GM18505 (cell line): ENCODE results near the gene HECTD1.

Experiments
- ATAC-seq: cut with Tn5 transposase; IDR thresholded peaks from one replicate; pipeline ENCODE4 v1.9.1; 2021; ENCODE audit not compliant: unreplicated experiment
- POLR2A ChIP-seq: IDR thresholded peaks from 4 replicates; pipeline ENCODE4 v1.6.1; 2011; ENCODE audit warnings: borderline replicate concordance; ENCODE audit not compliant: insufficient read depth, insufficient read length; ENCODE audit errors: extremely low read depth

The HECTD1 gene

DNA sequence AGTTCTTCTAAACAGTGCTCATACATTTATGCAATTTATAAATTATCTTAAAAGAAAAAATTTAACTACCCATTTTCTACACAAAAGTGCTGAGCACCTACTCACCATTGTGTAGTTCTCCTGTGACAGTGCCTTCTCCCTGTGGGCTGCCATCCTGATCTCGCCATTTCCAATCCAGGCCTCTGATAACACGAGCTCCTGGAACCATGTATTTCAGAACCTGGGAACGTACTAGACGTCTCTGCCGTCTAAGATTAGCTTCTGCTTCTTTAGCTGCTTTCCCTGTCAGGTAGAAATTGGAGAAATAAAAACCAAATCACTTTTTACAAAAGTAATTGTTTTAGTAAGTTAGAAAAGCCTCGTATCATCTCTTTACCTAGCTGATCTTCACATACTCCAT, 74.5 kb downstream of the HECTD1 start:
- no peak for ATAC-seq
- TF ChIP-seq POLR2A, result no peak

DNA sequence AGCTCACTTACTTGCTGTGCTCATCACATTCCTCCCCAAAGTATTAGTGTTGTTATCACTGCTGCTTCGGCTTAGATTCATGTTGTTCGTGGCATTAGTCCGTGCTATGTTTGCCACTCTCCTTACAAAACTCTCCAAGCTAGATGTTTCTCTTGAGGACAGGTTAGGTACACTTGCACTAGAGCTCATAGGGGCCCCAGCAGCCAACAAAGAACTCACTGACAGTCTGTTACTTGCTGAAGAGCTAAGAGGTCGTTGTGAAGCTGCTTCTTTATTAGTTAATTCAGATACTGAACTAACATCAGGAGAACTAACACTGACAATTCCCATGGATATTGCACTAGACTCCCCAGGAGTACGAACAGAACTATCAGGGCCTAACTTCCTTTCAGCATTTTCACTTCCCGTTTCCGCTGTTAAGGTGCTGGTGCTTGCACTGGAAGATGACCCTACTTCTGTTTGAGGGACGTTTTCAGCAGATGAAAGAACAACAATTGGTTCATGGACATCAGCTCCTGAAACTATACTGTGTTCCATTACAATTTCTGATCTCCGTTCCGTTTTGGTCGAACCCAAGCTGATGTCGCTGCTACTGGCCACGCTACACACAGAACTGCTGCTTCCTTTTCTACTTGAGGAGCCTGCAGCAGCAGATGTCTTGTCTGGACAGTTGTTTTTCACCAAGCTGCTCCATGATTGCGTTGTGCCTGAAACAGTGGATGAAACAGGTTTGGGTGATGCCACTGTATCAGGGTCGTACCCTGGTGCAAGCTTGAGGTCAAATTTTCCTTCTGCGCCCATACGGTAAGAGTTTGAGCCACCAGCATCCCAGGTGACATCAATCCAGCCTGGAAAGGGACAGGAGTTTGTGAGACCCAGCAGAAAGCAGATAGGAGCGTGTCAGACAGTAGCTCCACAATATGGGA, 78.7 kb downstream of the HECTD1 start:
- TF ChIP-seq POLR2A, result no peak
- no peak for ATAC-seq

DNA sequence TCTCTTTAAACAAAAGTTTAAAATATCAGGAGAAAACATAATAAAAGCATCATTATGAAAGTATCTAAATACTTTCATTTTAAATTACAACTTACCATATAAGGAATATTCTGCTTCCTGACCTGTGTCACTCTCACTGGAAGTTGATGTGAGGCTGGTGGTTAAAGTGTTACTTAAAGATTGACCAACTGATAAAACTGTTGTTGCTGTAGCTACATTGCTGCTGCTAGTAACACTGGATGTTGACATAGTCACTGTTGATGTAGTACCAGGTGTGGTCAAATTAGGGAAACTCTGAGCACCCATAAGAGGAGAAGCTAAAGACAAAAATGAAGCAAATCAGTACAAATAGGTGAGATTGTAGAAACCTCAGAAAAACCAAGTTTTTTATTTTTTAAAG, 79.9 kb downstream of the HECTD1 start:
- peak; percentile 79 for ATAC-seq
- TF ChIP-seq POLR2A, result no peak

DNA sequence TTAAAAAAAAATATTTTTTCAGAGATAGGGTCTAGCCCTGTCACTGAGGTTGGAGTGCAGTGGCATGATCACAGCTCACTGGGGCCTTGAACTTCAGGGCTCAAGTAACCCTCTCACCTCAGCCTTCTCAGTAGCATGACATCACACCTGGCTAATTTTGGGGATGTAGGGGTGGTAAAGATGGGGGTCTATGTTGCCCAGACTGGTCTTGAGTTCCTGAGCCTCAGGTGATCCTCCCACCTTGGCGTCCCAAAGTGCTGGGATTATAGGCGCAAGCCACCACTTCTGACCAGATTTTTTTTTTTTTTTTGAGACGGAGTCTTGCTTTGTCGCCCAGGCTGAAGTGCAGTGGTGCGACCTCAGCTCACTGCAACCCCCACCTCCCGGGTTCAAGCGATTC, 80.9 kb downstream of the HECTD1 start:
- TF ChIP-seq POLR2A, result no peak
- ATAC-seq, result no peak

DNA sequence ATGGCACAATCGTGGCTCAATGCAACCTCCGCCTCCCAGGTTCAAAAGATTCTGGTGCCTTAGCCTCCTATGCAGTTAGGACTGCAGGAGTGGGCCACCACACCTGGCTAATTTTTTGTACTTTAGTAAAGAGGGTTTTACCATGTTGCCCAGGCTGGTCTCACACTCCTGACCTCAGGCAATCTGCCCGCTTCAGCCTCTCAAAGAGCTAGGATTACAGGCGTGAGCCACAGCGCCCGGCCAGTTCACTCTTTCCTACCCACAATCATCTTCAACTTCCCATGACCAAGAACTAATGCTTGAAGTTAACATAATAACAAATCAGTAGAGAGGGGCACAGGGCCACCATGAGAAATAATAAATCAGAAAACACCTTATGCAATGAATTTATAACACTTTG, 82.4 kb downstream of the HECTD1 start:
- TF ChIP-seq POLR2A, result no peak
- ATAC-seq, result no peak

DNA sequence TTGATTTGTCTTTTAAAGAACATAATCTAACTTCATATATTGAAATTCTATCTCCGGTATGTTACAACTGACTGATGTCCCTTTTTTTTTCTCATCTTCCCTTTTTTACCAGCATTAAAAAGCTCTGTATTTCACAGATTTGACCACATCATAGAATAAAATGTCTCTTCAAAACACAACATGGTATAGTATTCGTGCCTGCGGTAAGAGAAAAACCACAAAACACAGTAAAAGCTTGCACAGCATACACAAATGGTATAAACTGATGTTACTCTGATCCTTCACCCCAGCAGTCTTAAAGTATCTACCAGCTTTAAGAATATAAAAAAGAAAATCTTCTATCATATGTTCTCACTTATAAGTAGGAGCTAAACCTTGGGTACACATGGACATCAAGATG, 83.4 kb downstream of the HECTD1 start:
- no peak for TF ChIP-seq POLR2A
- no peak for ATAC-seq

DNA sequence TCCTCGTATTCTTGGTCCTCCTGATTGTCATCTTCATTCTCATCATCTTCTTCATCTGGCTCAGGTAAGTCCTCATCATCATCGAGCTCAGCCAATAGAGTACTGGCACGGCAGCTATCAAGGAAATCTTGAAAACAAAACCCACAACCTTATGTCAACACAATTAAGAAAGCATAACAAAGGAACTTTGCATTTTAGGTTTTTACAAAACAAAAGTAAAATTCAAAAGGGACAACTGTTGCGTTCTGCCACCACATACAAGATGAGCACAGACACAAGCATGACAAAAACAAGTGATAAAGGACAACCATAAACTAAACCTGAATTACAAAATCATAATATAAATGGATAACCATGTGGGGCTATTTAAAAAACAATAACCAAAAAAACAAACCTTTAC, 84.7 kb downstream of the HECTD1 start:
- TF ChIP-seq POLR2A, result no peak
- ATAC-seq, result no peak

DNA sequence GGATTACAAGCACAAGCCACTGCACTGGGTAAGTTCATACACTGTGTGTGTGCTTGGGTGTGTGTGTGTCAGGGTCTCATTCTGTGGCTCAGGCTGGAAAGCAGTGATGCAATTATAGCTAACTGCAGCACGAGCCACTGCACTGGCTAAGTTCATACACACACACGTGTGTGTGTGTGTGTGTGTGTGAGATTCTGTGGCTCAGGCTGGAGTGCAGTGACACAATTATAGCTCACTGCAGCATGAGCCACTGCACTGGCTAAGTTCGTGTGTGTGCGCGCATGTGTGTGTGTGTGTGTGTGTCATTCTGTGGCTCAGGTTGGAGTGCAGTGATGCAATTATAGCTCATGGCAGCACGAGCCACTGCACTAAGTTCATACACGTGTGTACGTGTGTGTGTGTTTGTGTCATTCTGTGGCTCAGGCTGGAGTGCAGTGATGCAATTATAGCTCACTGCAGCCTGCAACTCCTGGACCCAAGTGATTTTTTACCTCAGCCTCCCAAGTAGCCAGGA, 85.4 kb downstream of the HECTD1 start:
- no peak for ATAC-seq
- no peak for TF ChIP-seq POLR2A

DNA sequence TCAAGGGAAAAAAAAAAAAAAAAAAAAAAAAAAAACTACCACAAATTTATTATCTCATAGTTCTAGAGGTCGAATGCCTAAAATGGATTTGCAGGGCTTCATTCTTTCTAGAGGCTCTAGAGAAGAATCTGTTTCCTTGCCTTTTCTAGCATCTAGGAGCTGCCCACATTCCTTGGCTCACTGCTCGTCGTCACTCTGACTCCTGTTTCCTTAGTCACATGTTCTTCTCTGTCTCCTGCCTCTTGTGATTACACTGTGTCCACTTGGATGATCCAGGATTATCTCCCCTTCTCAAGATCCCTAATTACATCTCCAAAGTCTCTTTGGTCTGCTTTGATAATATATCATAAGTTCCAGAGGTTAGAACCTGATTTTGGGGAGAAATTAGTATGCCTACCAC, 88.7 kb downstream of the HECTD1 start:
- no peak for ATAC-seq

DNA sequence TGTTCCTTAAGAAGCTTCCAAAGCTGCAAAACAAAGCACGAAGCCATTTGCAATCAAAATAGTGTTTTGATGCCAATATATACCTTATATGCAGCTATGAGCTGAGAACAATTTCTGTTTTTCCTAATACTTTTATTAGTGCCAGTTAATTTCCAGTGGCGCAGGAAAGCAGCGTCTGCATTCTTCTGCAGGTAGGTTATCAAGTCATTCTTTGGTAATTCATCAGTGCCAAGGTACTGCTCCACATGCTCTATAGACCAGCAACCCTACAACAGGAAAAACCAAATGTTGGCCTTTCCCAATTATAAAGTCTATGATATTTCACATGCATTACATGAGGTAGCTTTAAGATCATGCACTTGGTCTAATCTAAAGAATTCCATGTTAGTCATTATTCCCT, 93.8 kb downstream of the HECTD1 start:
- TF ChIP-seq POLR2A, result no peak
- ATAC-seq, result no peak

More for the DNA sequence above, 88.7 kb downstream of the HECTD1 start:
- TF ChIP-seq POLR2A, result no peak

DNA sequence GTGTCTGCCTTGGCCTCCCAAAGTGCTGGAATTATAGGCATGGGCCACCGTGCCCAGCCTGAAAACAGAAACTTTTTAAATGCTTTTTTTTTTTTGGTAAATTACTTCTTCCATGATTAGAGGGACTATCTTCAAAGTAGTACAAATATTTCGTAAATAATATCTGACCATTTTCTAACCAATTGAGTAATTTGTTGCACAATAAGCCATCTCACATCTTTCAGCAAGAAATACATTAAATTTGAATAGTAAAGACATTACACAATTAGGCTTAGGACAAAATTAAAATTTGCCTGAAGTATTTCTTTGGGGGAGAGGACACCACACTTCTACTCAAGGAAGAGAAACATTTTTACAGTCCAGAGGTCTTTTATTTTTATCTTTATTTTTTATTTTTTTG, 96.7 kb downstream of the HECTD1 start:
- ATAC-seq, result no peak
- no peak for TF ChIP-seq POLR2A

DNA sequence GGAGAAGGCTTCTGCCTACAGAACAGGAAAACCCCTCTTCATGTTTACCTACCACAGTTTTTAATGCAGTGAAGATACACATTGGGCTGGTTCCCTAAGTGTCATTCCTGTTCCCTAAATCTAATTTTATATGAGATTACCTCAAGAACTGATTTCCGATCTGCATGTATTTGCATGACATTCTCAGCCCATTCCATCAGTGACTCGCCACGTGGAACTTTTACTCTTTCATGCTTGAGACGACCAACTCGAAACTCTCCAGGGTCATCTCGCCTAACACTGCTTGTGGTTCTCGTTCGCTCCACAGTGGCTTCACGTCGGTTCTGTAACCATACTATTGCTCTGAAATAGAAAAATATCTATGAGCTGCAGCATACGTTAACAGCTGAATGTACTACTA, 98.3 kb downstream of the HECTD1 start:
- no peak for TF ChIP-seq POLR2A
- ATAC-seq, result no peak

DNA sequence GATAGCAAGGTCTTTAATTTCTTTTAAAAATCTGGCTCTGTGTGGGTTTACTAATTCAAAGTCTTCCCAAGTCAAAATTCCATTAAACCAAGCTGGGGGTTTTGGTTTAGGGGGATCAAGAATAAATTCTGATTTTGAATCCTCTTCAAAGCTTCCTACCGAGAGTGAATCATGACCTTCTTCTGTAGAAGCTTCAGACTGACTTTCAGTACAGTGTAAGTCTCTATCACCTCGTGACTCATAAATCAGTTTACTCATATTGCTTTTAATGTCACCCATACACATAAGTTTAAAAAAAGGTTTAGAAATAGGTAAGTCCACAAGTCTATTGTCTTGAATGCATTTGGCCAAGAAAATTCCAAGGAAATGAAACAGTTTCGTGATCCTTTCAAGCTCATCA, 100.8 kb downstream of the HECTD1 start:
- ATAC-seq, result no peak
- no peak for TF ChIP-seq POLR2A

DNA sequence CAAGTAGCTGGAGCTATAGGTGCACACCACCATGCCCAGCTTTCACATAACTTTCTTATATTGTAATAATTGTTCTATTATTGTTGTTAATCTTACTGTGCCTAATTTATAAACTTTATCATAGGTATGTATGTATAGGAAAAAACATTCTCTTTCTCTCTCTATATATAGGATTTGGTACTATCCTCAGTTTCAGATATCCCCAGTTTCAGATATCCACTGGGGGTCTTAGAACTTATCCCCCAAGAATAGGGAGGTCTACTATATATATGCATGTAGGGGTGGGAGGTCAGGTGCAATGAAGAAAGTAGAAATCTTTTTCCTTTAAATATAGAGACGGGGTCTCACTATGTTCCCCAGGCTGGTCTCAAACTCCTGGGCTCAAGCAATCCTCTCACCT, 110.5 kb downstream of the HECTD1 start:
- no peak for TF ChIP-seq POLR2A
- ATAC-seq, result no peak
